Osteocyte (in vitro differentiated cells): ENCODE results near the gene CRACR2B. TPM values are rescaled to one million over a fixed set of nuclear protein-coding genes. Genes with fewer than 3 reads are reported as not detected.

Experiments
- DNase-seq: peaks from one replicate; pipeline ENCODE4 v3.0.0; 2021; ENCODE audit warnings: mixed read lengths; ENCODE audit not compliant: unreplicated experiment; ENCODE audit errors: extremely low spot score
- H3K27ac Mint-ChIP-seq: one replicate; pipeline ENCODE4 v1.8.0; 2021; ENCODE audit warnings: mild to moderate bottlenecking, mixed read lengths; ENCODE audit not compliant: unreplicated experiment
- H3K27me3 Mint-ChIP-seq: one replicate; pipeline ENCODE4 v1.8.0; 2021; ENCODE audit warnings: mixed read lengths; ENCODE audit not compliant: unreplicated experiment
- H3K36me3 Mint-ChIP-seq: one replicate; pipeline ENCODE4 v1.8.0; 2021; ENCODE audit warnings: mixed read lengths; ENCODE audit not compliant: unreplicated experiment
- H3K4me1 Mint-ChIP-seq: one replicate; pipeline ENCODE4 v1.8.0; 2021; ENCODE audit warnings: mixed read lengths; ENCODE audit not compliant: unreplicated experiment
- H3K4me3 Mint-ChIP-seq: one replicate; pipeline ENCODE4 v1.8.0; 2021; ENCODE audit warnings: mild to moderate bottlenecking, moderate library complexity, mixed read lengths; ENCODE audit not compliant: unreplicated experiment
- H3K9me3 Mint-ChIP-seq: one replicate; pipeline ENCODE4 v1.8.0; 2021; ENCODE audit warnings: mixed read lengths; ENCODE audit not compliant: unreplicated experiment
- CTCF ChIP-seq: fragments of 200-600 bp; sonication (generic); IDR thresholded peaks from 2 replicates; pipeline ENCODE4 v1.5.0; 2021; ENCODE audit warnings: antibody characterized with exemption, mild to moderate bottlenecking, moderate library complexity
- total RNA-seq: library from RNA; stranded (reverse); gene quantifications from 2 replicates; pipeline ENCODE4 v1.2.1, GENCODE V29; 2021

CRACR2B gene
- total RNA-seq, 1 donor from 2014 or later, result 4.2 TPM

DNA sequence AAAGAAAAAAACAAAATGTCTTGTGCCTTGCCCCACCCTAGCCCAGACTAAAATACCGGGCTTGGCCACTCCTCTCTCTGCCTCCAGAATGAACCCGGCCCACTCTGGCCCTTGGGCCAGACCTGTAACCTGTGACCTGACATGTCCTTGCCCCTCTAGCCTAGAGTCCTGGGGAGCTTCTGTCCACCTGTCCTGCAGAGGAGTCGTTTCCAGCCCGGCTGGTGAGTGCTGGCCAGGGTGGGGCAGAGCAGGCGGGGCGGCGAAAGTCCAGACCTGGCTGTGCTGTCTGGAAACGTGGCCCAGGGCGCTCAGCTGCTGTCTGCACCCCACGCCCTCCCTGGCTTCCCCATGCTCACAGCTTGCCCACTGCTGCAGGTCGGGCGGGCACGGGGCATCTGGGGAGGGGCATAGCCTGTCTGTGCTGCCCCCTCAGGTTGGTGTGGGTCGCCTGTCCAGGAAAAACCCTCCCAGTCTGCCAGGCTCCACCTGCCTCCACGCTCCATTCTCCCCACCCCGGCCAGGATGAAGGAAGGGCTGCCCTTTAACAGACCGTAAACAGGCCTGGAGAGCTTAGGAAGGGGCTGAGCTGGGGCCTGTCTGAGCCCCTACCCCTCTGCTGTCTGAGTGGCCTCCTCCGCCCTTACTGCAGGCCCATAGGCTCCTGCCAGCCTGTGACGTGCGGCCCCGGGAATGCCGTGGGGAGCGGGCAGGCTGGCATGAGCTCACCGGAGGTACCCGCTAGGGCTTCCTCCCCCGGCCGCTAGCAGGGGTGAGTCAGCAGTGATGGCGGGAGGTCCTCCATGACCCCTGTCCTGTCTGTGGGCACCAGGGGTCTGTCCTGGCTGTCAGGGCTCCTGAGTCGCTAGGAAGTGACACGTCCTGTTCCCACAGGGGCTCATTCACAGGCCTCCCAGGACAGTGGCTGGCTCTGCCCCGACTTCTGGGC is 6.9 kb downstream of the CRACR2B start:
- TF ChIP-seq CTCF, result no peak
- Mint-ChIP-seq H3K9me3 (no peaks in the 10 kb centered on the region), H3K4me3 (peak overlapping the region; percentile 78), H3K27ac (peak overlapping the region; percentile 90), H3K27me3 (no peaks in the 10 kb centered on the region), H3K4me1 (peaks cover 50% of the 10 kb centered on the region), H3K36me3 (peaks cover 2% of the 10 kb centered on the region)
- DNase-seq, result peak; percentile 94

- Mint-ChIP-seq H3K27me3 (no peaks in the 10 kb centered on the region), H3K36me3 (peaks cover 8% of the 10 kb centered on the region), H3K27ac (no peak overlapping the region), H3K4me3 (no peak overlapping the region), H3K4me1 (peaks cover 53% of the 10 kb centered on the region), H3K9me3 (no peaks in the 10 kb centered on the region)
- no peak for TF ChIP-seq CTCF
- DNase-seq, result no peak
Observed at GRCh38 chr11:836274-836673, 8.6 kb downstream of the CRACR2B start.

GRCh38 chr11:836700-837099 is 9.0 kb downstream of the CRACR2B start:
- Mint-ChIP-seq H3K4me3 (no peak overlapping the region), H3K27me3 (no peaks in the 10 kb centered on the region), H3K4me1 (peaks cover 52% of the 10 kb centered on the region), H3K27ac (no peak overlapping the region), H3K9me3 (no peaks in the 10 kb centered on the region), H3K36me3 (peaks cover 8% of the 10 kb centered on the region)
- DNase-seq, result no peak
- TF ChIP-seq CTCF, result no peak

DNA sequence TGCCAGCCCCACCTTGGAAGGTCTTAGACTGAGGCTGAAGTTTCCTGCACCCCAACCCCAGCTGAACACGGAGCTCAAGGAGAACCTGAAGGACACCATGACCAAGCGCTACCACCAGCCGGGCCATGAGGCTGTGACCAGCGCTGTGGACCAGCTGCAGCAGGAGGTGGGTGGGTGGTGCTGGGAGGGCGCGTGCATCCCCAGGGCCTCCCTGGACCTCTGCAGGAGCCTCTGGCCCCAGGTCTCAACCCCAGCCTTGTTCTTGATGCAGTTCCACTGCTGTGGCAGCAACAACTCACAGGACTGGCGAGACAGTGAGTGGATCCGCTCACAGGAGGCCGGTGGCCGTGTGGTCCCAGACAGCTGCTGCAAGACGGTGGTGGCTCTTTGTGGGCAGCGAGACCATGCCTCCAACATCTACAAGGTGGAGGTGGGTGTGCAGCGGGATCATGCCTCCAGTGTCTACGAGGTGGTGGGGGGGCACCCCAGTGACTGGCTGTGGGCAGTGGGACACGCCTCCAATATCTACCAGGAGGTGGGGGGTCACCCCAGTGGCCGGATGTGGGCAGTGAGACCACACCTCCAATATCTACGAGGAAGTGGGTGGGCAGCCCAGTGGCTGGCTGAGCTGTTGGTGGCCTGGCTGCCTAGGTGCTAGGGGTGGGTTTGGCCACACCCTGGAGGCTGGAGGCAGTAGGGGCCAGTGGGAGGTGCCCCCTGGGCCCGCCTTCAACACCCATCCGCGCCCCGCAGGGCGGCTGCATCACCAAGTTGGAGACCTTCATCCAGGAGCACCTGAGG is 9.7 kb downstream of the CRACR2B start:
- TF ChIP-seq CTCF, result no peak
- Mint-ChIP-seq H3K4me3 (no peak overlapping the region), H3K4me1 (peaks cover 45% of the 10 kb centered on the region), H3K9me3 (no peaks in the 10 kb centered on the region), H3K36me3 (peaks cover 8% of the 10 kb centered on the region), H3K27ac (no peak overlapping the region), H3K27me3 (no peaks in the 10 kb centered on the region)
- DNase-seq, result no peak

GRCh38 chr11:837990-838307 is 10.2 kb downstream of the CRACR2B start:
- Mint-ChIP-seq H3K27me3 (no peaks in the 10 kb centered on the region), H3K4me1 (peaks cover 44% of the 10 kb centered on the region), H3K4me3 (no peak overlapping the region), H3K27ac (no peak overlapping the region), H3K9me3 (no peaks in the 10 kb centered on the region), H3K36me3 (peaks cover 8% of the 10 kb centered on the region)
- TF ChIP-seq CTCF, result no peak
- no peak for DNase-seq
